Natural killer cell (primary cell): ENCODE data around the gene RBPMS2. TPM values are rescaled to one million over a fixed set of nuclear protein-coding genes. Genes with fewer than 3 reads are reported as not detected.
A peak's percentile ranks its signal among the peaks of the same experiment; 100 is the strongest.

Experiments
- ATAC-seq, 3 donors: fragments of 150-1000 bp in 2 of 3; fragments of 200-7000 bp in 1 of 3; cut with Tn5 transposase; 1 replicate in 1 of 3; 2 replicates in 2 of 3; pipeline ENCODE4 v1.10.0; 2021; ENCODE audit warnings: mild to moderate bottlenecking in 2 of 3, moderate library complexity in 2 of 3
- DNase-seq, 2 donors: peaks; one replicate each; pipeline versions ENCODE4 v3.0.0 to v3.0.0-alpha.2; 2013 to 2021; ENCODE audit warnings: mixed read lengths in 1 of 2
- H3K27ac ChIP-seq: one replicate; pipeline ENCODE4 v1.5.1; 2013; ENCODE audit warnings: mild to moderate bottlenecking, low read length
- H3K27me3 ChIP-seq: one replicate; pipeline ENCODE4 v1.6.1; 2013; ENCODE audit warnings: low read length; ENCODE audit not compliant: control insufficient read depth, insufficient read depth
- H3K36me3 ChIP-seq: one replicate; pipeline ENCODE4 v1.6.1; 2013; ENCODE audit warnings: low read length; ENCODE audit not compliant: control insufficient read depth, insufficient read depth
- H3K4me1 ChIP-seq: one replicate; pipeline ENCODE4 v1.6.1; 2013; ENCODE audit warnings: low read length; ENCODE audit not compliant: control insufficient read depth, insufficient read depth
- H3K4me3 ChIP-seq: one replicate; pipeline ENCODE4 v1.5.1; 2013; ENCODE audit warnings: low read length
- H3K9me3 ChIP-seq: one replicate; pipeline ENCODE4 v1.6.1; 2013; ENCODE audit warnings: low read length; ENCODE audit not compliant: control insufficient read depth, insufficient read depth
- H3K27ac Mint-ChIP-seq, 2 donors: one replicate each; pipeline ENCODE4 v1.8.0; 2022; ENCODE audit warnings: mild to moderate bottlenecking in 2 of 2, mixed read lengths in 2 of 2, moderate library complexity in 1 of 2
- H3K27me3 Mint-ChIP-seq, 2 donors: one replicate each; pipeline ENCODE4 v1.8.0; 2022; ENCODE audit warnings: low read depth in 2 of 2, mixed read lengths in 2 of 2
- H3K36me3 Mint-ChIP-seq: one replicate; pipeline ENCODE4 v1.8.0; 2022; ENCODE audit warnings: mixed read lengths
- H3K4me1 Mint-ChIP-seq, 2 donors: one replicate each; pipeline ENCODE4 v1.8.0; 2022; ENCODE audit warnings: mixed read lengths in 2 of 2
- H3K4me3 Mint-ChIP-seq: one replicate; pipeline ENCODE4 v1.8.0; 2022; ENCODE audit warnings: mild to moderate bottlenecking, moderate library complexity, mixed read lengths
- H3K9me3 Mint-ChIP-seq, 2 donors: one replicate each; pipeline ENCODE4 v1.8.0; 2022; ENCODE audit warnings: mixed read lengths in 2 of 2
- CTCF ChIP-seq: fragments of 200-600 bp; IDR thresholded peaks from one replicate; pipeline ENCODE4 v1.8.0; 2022; ENCODE audit warnings: antibody characterized with exemption
- WGBS: methylation state at CpG from one replicate; pipeline ENCODE4 v1.1.7; 2013; ENCODE audit warnings: missing lambda C conversion rate; ENCODE audit not compliant: insufficient coverage; 5-methylcytosine and 5-hydroxymethylcytosine counted together
- intact Hi-C: fragments of 100-400 bp; cut with micrococcal nuclease; formaldehyde crosslinking; loops from one replicate; pipeline ENCODE4 v1.14.2; 2022
- total RNA-seq, 4 donors: library from RNA; stranded (reverse); fragments of 120-200 nt in 1 of 4; gene quantifications; one replicate each; pipeline versions ENCODE4 v1.2.3 to v1.2.4, GENCODE V29; 2013 to 2022

RBPMS2 gene
- total RNA-seq, 3 donors from 2014 or later (not counting 1 experiment from before 2014, with no cell fraction given) = 7.2 to 25.8 (median 14.7) TPM

- WGBS = 81% methylated on average over 2 of the region's 2 CpGs
- no peaks in the 10 kb centered on the region for H3K9me3 ChIP-seq
- no peak overlapping the region for H3K4me3 ChIP-seq
- Mint-ChIP-seq H3K9me3 (no peaks in the 10 kb centered on the region), H3K36me3 (no peaks in the 10 kb centered on the region), H3K4me3 (peak overlapping the region; percentile 3), H3K4me1 (peaks cover 29 to 65% of the 10 kb centered on the region in 2 donors), H3K27me3 (peaks cover 0 to 19% of the 10 kb centered on the region in 2 donors), H3K27ac (peak overlapping the region in 1 of 2 donors; percentile 42)
- DNase-seq (no peak), ATAC-seq (no peak)
- H3K36me3 ChIP-seq = no peaks in the 10 kb centered on the region
- H3K4me1 ChIP-seq = peaks cover 29% of the 10 kb centered on the region
- H3K27ac ChIP-seq = no peak overlapping the region
- intact Hi-C loops = no loop called here
- TF ChIP-seq CTCF = no peak
- peaks cover 6% of the 10 kb centered on the region for H3K27me3 ChIP-seq
Measured at GRCh38 chr15:64779024-64779423, 3.6 kb upstream of the RBPMS2 start.

DNA sequence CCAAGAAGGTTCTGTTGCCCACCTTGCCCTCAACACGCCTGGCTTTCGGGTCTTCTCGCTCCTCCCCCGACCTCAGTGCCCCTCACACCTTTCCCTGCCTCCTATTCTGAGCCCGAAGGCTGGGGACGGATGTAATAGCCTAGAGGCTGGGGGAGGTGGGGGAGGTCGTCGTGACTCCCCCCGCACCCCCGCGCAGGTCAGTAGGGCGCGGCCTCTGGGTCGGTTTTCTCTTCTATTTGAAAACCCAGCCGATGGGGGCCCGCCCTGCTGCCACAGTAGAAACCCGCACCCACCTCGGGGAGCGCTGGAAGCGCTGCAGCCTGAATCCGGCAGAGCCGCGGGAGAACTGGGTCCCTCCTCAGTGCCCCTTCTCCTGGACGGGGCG is 1.0 kb upstream of the RBPMS2 start:
- Mint-ChIP-seq H3K4me3 (peak overlapping the region; percentile 89), H3K4me1 (peaks cover 16 to 57% of the 10 kb centered on the region in 2 donors), H3K9me3 (no peaks in the 10 kb centered on the region), H3K36me3 (no peaks in the 10 kb centered on the region), H3K27me3 (peaks cover 0 to 21% of the 10 kb centered on the region in 2 donors), H3K27ac (peak overlapping the region in 1 of 2 donors; percentile 74)
- no peaks in the 10 kb centered on the region for H3K36me3 ChIP-seq
- no peaks in the 10 kb centered on the region for H3K9me3 ChIP-seq
- TF ChIP-seq CTCF = no peak
- no peak overlapping the region for H3K27ac ChIP-seq
- intact Hi-C loops = no loop called here
- no peak overlapping the region for H3K4me3 ChIP-seq
- ATAC-seq = no peak
- H3K27me3 ChIP-seq = peaks cover 10% of the 10 kb centered on the region
- DNase-seq = no peak
- WGBS = 49% methylated on average over 21 of the region's 25 CpGs
- H3K4me1 ChIP-seq = peaks cover 11% of the 10 kb centered on the region

DNA sequence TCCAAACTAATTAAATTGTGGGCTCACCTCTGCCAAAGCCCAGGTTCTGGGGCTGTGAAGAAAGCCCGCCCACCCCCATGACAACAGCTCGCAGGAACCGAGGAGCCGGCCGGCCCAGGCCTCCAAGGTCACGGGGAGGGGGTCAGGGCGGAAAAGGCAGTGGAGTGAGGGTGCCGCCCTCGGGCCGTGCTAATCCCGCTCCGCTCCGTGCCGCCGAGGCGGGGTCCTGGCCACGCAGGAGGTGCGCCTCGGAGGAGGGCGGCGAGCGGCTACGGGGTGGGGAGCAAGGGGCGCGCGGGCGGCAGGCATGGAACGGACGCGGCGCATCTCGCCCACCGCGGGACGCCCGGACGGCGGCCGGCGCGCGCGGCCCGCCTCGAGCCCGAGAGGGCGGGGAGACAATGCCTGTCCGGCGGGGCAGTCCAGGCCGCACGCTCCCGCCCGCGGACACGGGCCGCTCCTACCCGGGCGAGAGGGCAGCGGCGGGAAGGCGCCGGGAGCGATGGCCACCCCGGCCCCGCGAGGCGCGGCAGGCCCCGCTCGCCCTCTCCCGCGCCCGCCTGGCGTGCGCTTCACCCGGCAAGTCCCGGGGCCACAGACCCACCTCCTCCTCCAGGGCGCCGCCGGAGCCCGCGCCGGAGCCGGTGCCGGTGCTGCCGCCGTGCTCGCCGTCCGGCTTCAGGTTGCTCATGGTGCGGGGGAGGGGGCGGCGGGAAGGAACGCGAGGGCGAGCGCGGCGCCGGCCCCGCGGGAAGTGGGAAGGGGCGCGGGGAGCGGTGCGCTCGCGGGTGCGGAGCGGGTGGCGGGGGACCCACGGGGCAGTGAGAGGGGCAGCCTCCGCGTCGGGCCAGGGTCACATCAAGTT is 528 bp downstream of the RBPMS2 start:
- WGBS = 3% methylated on average over 112 of the region's 115 CpGs
- no peaks in the 10 kb centered on the region for H3K9me3 Mint-ChIP-seq
- peak; percentile 28 to 35 for DNase-seq
- intact Hi-C loops = no loop called here
- no peaks in the 10 kb centered on the region for H3K36me3 Mint-ChIP-seq
- no peak for TF ChIP-seq CTCF
- peak overlapping the region; percentile 38 to 85 for H3K27ac Mint-ChIP-seq
- Histone ChIP-seq H3K4me3 (no peak overlapping the region), H3K4me1 (peaks cover 11% of the 10 kb centered on the region), H3K9me3 (no peaks in the 10 kb centered on the region), H3K27ac (no peak overlapping the region), H3K36me3 (no peaks in the 10 kb centered on the region), H3K27me3 (peaks cover 10% of the 10 kb centered on the region)
- H3K4me3 Mint-ChIP-seq = peak overlapping the region; percentile 80
- ATAC-seq = peak; percentile 39 to 60 (median 46)
- peaks cover 0 to 21% of the 10 kb centered on the region in 2 donors for H3K27me3 Mint-ChIP-seq
- peaks cover 17 to 46% of the 10 kb centered on the region in 2 donors for H3K4me1 Mint-ChIP-seq
